ENCODE measurements around the gene PLA2G1B. TPM values are rescaled to one million over a fixed set of nuclear protein-coding genes. Genes with fewer than 3 reads are reported as not detected.

PLA2G1B gene
- polyA plus RNA-seq, 1 donor (not counting 4 experiments of a cell fraction or from before 2014, with no cell fraction given): not detected

DNA sequence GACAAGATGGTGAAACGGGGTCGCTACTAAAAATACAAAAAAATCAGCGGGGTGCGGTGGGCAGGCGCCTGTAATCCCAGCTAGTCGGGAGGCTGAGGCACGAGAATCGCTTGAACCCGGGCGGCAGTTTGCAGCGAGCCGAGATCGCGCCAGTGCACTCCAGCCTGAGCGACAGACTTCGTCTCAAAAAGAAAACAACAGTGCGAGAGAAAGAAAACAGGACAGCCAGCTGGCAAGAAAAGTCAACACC, 35.2 kb downstream of the PLA2G1B start:
- H3K27ac ChIP-seq (ENCODE audit: control insufficient read depth, insufficient read depth, low read length): peak overlapping the region; percentile 100

DNA sequence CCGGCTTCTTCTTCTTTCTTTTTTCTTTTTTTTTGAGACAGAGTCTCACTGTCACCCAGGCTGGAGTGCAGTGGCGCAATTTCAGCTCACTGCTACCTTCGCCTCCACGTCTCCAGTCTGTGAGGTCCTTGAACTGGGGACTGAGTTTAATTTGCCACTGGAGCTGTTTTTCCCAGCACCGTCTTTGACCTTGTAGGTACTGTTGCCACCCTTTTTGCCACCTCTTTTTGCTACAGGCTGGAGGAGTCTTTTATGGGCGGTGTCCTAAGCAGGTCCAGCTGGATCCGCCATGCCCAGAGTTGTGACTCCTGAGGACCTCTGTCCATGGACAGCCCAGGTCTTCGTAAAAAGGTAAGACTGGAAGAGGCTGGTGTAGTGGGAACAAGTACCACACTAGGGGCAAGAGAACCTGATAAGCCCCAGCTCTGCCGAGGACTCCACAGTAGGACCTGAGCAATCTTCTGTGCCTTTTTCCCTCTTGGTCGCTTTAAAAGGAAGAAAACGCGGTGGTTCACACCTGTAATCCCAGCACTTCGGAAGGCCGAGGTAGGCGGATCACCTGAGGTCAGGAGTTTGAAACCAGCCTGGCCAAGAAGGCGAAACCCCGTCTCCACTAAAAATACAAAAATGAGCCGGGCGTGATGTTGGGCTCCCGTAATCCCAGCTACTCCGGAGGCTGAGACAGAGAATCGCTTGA, 36.8 kb downstream of the PLA2G1B start:
- Histone ChIP-seq H3K27me3 (ENCODE audit: control insufficient read depth, extremely low read depth, insufficient read depth, low read length) (no peaks in the 10 kb centered on the region), H3K4me2 (ENCODE audit: control insufficient read depth, extremely low read depth, insufficient read depth, low read depth, low read length) (peak overlapping the region; percentile 70), H3K36me3 (ENCODE audit: control insufficient read depth in 2 of 2, extremely low read depth in 1 of 2, insufficient read depth in 2 of 2, low read length in 2 of 2) (no peaks in the 10 kb centered on the region), H2AFZ (ENCODE audit: control insufficient read depth, low read length) (no peak overlapping the region), H3K9ac (ENCODE audit: control insufficient read depth, extremely low read depth, insufficient read depth, low read length) (peak overlapping the region; percentile 43), H3K27ac (ENCODE audit: control insufficient read depth, insufficient read depth, low read length) (peak overlapping the region; percentile 100), H3K79me2 (ENCODE audit: control insufficient read depth, insufficient read depth, low read length) (no peaks in the 10 kb centered on the region), H4K20me1 (ENCODE audit: control insufficient read depth, extremely low read depth, insufficient read depth, low read length) (no peaks in the 10 kb centered on the region), H3K4me1 (ENCODE audit: control insufficient read depth, extremely low read depth, insufficient read depth, low read length) (peaks cover 17% of the 10 kb centered on the region), H3K4me3 (ENCODE audit: control insufficient read depth in 2 of 3, extremely low read depth in 1 of 3, insufficient read depth in 2 of 3, low read depth in 1 of 3, low read length in 3 of 3) (peak overlapping the region in 2 of 3 experiments; percentile 27 to 35), H3K9me1 (ENCODE audit: control insufficient read depth, extremely low read depth, insufficient read depth, low read length) (no peaks in the 10 kb centered on the region), H3K9me3 (ENCODE audit: control insufficient read depth, low read depth, low read length) (no peaks in the 10 kb centered on the region)
- DNase-seq (ENCODE audit: low read depth, low spot score) (no peak), FAIRE-seq (no peak)
- dilution Hi-C loops (cut with MboI; ENCODE audit: extremely low pct_ligation_motif_present, low sequenced_read_pairs): no loop called here
- no peak for TF ChIP-seq EZH2 (IDR thresholded peaks at IDR 0.05; ENCODE audit: low read length)
- TF ChIP-seq, protein P1, sequence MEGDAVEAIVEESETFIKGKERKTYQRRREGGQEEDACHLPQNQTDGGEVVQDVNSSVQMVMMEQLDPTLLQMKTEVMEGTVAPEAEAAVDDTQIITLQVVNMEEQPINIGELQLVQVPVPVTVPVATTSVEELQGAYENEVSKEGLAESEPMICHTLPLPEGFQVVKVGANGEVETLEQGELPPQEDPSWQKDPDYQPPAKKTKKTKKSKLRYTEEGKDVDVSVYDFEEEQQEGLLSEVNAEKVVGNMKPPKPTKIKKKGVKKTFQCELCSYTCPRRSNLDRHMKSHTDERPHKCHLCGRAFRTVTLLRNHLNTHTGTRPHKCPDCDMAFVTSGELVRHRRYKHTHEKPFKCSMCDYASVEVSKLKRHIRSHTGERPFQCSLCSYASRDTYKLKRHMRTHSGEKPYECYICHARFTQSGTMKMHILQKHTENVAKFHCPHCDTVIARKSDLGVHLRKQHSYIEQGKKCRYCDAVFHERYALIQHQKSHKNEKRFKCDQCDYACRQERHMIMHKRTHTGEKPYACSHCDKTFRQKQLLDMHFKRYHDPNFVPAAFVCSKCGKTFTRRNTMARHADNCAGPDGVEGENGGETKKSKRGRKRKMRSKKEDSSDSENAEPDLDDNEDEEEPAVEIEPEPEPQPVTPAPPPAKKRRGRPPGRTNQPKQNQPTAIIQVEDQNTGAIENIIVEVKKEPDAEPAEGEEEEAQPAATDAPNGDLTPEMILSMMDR (optimal IDR thresholded peaks at IDR 0.05 in 1 of 3, IDR thresholded peaks at IDR 0.05 in 1 of 3, conservative IDR thresholded peaks at IDR 0.05 in 1 of 3; ENCODE audit: extremely low read depth in 1 of 3, insufficient read depth in 2 of 3, low read length in 3 of 3): no peak

More for the DNA sequence above, 35.2 kb downstream of the PLA2G1B start:
- no peaks in the 10 kb centered on the region for H3K79me2 ChIP-seq (ENCODE audit: control insufficient read depth, insufficient read depth, low read length)
- FAIRE-seq (no peak), DNase-seq (ENCODE audit: low read depth, low spot score) (no peak)
- no peaks in the 10 kb centered on the region for H4K20me1 ChIP-seq (ENCODE audit: control insufficient read depth, extremely low read depth, insufficient read depth, low read length)
- H3K9ac ChIP-seq (ENCODE audit: control insufficient read depth, extremely low read depth, insufficient read depth, low read length): peak overlapping the region; percentile 98
- peak overlapping the region; percentile 45 to 78 (median 73) for H3K4me3 ChIP-seq (ENCODE audit: control insufficient read depth in 2 of 3, extremely low read depth in 1 of 3, insufficient read depth in 2 of 3, low read depth in 1 of 3, low read length in 3 of 3)
- H2AFZ ChIP-seq (ENCODE audit: control insufficient read depth, low read length): no peak overlapping the region
- H3K4me2 ChIP-seq (ENCODE audit: control insufficient read depth, extremely low read depth, insufficient read depth, low read depth, low read length): peak overlapping the region; percentile 91
- dilution Hi-C loops (cut with MboI; ENCODE audit: extremely low pct_ligation_motif_present, low sequenced_read_pairs): no loop called here
- H3K9me1 ChIP-seq (ENCODE audit: control insufficient read depth, extremely low read depth, insufficient read depth, low read length): no peaks in the 10 kb centered on the region
- no peak for TF ChIP-seq EZH2 (IDR thresholded peaks at IDR 0.05; ENCODE audit: low read length)
- TF ChIP-seq, protein P1 (optimal IDR thresholded peaks at IDR 0.05 in 1 of 3, IDR thresholded peaks at IDR 0.05 in 1 of 3, conservative IDR thresholded peaks at IDR 0.05 in 1 of 3; ENCODE audit: extremely low read depth in 1 of 3, insufficient read depth in 2 of 3, low read length in 3 of 3): no peak
- H3K36me3 ChIP-seq (ENCODE audit: control insufficient read depth in 2 of 2, extremely low read depth in 1 of 2, insufficient read depth in 2 of 2, low read length in 2 of 2): no peaks in the 10 kb centered on the region
- H3K4me1 ChIP-seq (ENCODE audit: control insufficient read depth, extremely low read depth, insufficient read depth, low read length): peaks cover 9% of the 10 kb centered on the region
- H3K9me3 ChIP-seq (ENCODE audit: control insufficient read depth, low read depth, low read length): no peaks in the 10 kb centered on the region
- no peaks in the 10 kb centered on the region for H3K27me3 ChIP-seq (ENCODE audit: control insufficient read depth, extremely low read depth, insufficient read depth, low read length)
